Activated CD8-positive, alpha-beta T cell treated with anti-CD3 and anti-CD28 coated beads for 36 hours (primary cell): ENCODE data around the gene MAN2A1. TPM values are rescaled to one million over a fixed set of nuclear protein-coding genes. Genes with fewer than 3 reads are reported as not detected.

Experiments used
- ATAC-seq: fragments of 200-7000 bp; cut with Tn5 transposase; one replicate; pipeline ENCODE4 v1.10.0; 2021; ENCODE audit warnings: mild to moderate bottlenecking, moderate library complexity
- CTCF ChIA-PET: fragments of 350-600 bp; sonication (Branson Sonifier 250); formaldehyde crosslinking; loops from one replicate; lab custom pipeline; 2021; ENCODE audit warnings: antibody characterized with exemption; lab: Charles Lee
- POLR2A ChIA-PET: fragments of 350-600 bp; sonication (Branson Sonifier 250); formaldehyde crosslinking; loops from one replicate; lab custom pipeline; 2021; ENCODE audit warnings: antibody characterized with exemption; lab: Charles Lee
- DNase-seq: peaks from one replicate; pipeline ENCODE4 v3.0.0-alpha.2; 2020
- H3K27ac Mint-ChIP-seq: one replicate; pipeline ENCODE4 v1.8.0; 2021; ENCODE audit warnings: mild to moderate bottlenecking, mixed read lengths
- H3K27me3 Mint-ChIP-seq: one replicate; pipeline ENCODE4 v1.8.0; 2021; ENCODE audit warnings: mixed read lengths
- H3K36me3 Mint-ChIP-seq: one replicate; pipeline ENCODE4 v1.8.0; 2021; ENCODE audit warnings: low read depth, mixed read lengths
- H3K4me1 Mint-ChIP-seq: one replicate; pipeline ENCODE4 v1.8.0; 2021; ENCODE audit warnings: low read depth, mixed read lengths
- H3K4me3 Mint-ChIP-seq: one replicate; pipeline ENCODE4 v1.8.0; 2021; ENCODE audit warnings: mild to moderate bottlenecking, moderate library complexity, mixed read lengths
- H3K9me3 Mint-ChIP-seq: one replicate; pipeline ENCODE4 v1.8.0; 2021; ENCODE audit warnings: mixed read lengths
- CTCF ChIP-seq: fragments of 200-600 bp; IDR thresholded peaks from one replicate; pipeline ENCODE4 v1.8.0; 2022; ENCODE audit warnings: antibody characterized with exemption, mild to moderate bottlenecking
- intact Hi-C: fragments of 100-400 bp; cut with micrococcal nuclease; formaldehyde crosslinking; loops from one replicate; pipeline ENCODE4 v1.10.0; 2022
- total RNA-seq, 2 experiments: library from RNA; stranded (reverse); gene quantifications; one replicate each; pipeline ENCODE4 v1.2.3, GENCODE V29; 2021

The MAN2A1 gene
- total RNA-seq, 2 experiments from 2014 or later = 29.9 to 30.6 TPM

GRCh38 chr5:109767997-109768396, 78.3 kb downstream of the MAN2A1 start:
- Mint-ChIP-seq H3K27ac (no peak overlapping the region), H3K9me3 (no peaks in the 10 kb centered on the region), H3K4me3 (no peak overlapping the region), H3K36me3 (peaks cover 39% of the 10 kb centered on the region), H3K4me1 (peaks cover 9% of the 10 kb centered on the region), H3K27me3 (no peaks in the 10 kb centered on the region)
- ChIA-PET POLR2A (no interaction called here), CTCF (no interaction called here)
- no peak for DNase-seq
- intact Hi-C loops = no loop called here
- ATAC-seq = no peak
- TF ChIP-seq CTCF = no peak

GRCh38 chr5:109769597-109770291, 80.0 kb downstream of the MAN2A1 start:
- H3K4me3 Mint-ChIP-seq = no peak overlapping the region
- DNase-seq (no peak), ATAC-seq (no peak)
- intact Hi-C loops = no loop called here
- no peaks in the 10 kb centered on the region for H3K9me3 Mint-ChIP-seq
- no peak for TF ChIP-seq CTCF
- peaks cover 13% of the 10 kb centered on the region for H3K4me1 Mint-ChIP-seq
- ChIA-PET CTCF (interaction anchor here (1.2 kb wide), 1 partner anchor 26 kb away, joined by 3 read pairs; no protein-coding TSS in a partner anchor), POLR2A (no interaction called here)
- H3K27me3 Mint-ChIP-seq = no peaks in the 10 kb centered on the region
- H3K36me3 Mint-ChIP-seq = peaks cover 41% of the 10 kb centered on the region
- H3K27ac Mint-ChIP-seq = no peak overlapping the region

- intact Hi-C loops = no loop called here
- Mint-ChIP-seq H3K4me3 (no peak overlapping the region), H3K4me1 (peaks cover 17% of the 10 kb centered on the region), H3K27me3 (no peaks in the 10 kb centered on the region), H3K36me3 (peaks cover 43% of the 10 kb centered on the region), H3K9me3 (no peaks in the 10 kb centered on the region), H3K27ac (no peak overlapping the region)
- DNase-seq (no peak), ATAC-seq (no peak)
- TF ChIP-seq CTCF = no peak
- POLR2A ChIA-PET = no interaction called here
- CTCF ChIA-PET = interaction anchor here (1.8 kb wide), 1 partner anchor 9 kb away, joined by 4 read pairs; no protein-coding TSS in a partner anchor
Observed at GRCh38 chr5:109775130-109775529, 85.4 kb downstream of the MAN2A1 start.

GRCh38 chr5:109779036-109779735, 89.5 kb downstream of the MAN2A1 start:
- TF ChIP-seq CTCF = no peak
- no peak for DNase-seq
- intact Hi-C loops = no loop called here
- Mint-ChIP-seq H3K27me3 (no peaks in the 10 kb centered on the region), H3K9me3 (no peaks in the 10 kb centered on the region), H3K4me1 (peaks cover 10% of the 10 kb centered on the region), H3K27ac (no peak overlapping the region), H3K4me3 (no peak overlapping the region), H3K36me3 (peaks cover 36% of the 10 kb centered on the region)
- ATAC-seq = no peak
- ChIA-PET CTCF (interaction anchor here (1.0 kb wide), 1 partner anchor 91 kb away, joined by 3 read pairs; no protein-coding TSS in a partner anchor), POLR2A (no interaction called here)

GRCh38 chr5:109784687-109785086, 95.0 kb downstream of the MAN2A1 start:
- Mint-ChIP-seq H3K27ac (no peak overlapping the region), H3K4me3 (no peak overlapping the region), H3K4me1 (peaks cover 23% of the 10 kb centered on the region), H3K27me3 (no peaks in the 10 kb centered on the region), H3K36me3 (peaks cover 39% of the 10 kb centered on the region), H3K9me3 (no peaks in the 10 kb centered on the region)
- ChIA-PET CTCF (interaction anchor here (0.9 kb wide), 1 partner anchor 11 kb away, joined by 4 read pairs; no protein-coding TSS in a partner anchor), POLR2A (no interaction called here)
- no peak for ATAC-seq
- DNase-seq = no peak
- intact Hi-C loops = loop anchor here (5.0 kb wide), 1 partner anchor 92 kb away; no protein-coding TSS in a partner anchor
- TF ChIP-seq CTCF = no peak
